Activated B cell treated with CpG ODN at 0.5 μM for 24 hours (primary cell): ENCODE measurements around the gene MAOA. TPM values are rescaled to one million over a fixed set of nuclear protein-coding genes. Genes with fewer than 3 reads are reported as not detected.

Experiments
- ATAC-seq: fragments of 200-7000 bp; cut with Tn5 transposase; one replicate; pipeline ENCODE4 v1.10.0; 2021; ENCODE audit warnings: low read depth, mild to moderate bottlenecking, moderate library complexity
- CTCF ChIA-PET: fragments of 350-600 bp; sonication (Branson Sonifier 250); formaldehyde crosslinking; loops from one replicate; lab custom pipeline; 2021; ENCODE audit warnings: antibody characterized with exemption; lab: Charles Lee
- POLR2A ChIA-PET: fragments of 350-600 bp; sonication (Branson Sonifier 250); formaldehyde crosslinking; loops from one replicate; lab custom pipeline; 2021; ENCODE audit warnings: antibody characterized with exemption; lab: Charles Lee
- DNase-seq: peaks from one replicate; pipeline ENCODE4 v3.0.0; 2022
- H3K27ac Mint-ChIP-seq: one replicate; pipeline ENCODE4 v1.8.0; 2020; ENCODE audit warnings: mixed read lengths
- H3K27me3 Mint-ChIP-seq: one replicate; pipeline ENCODE4 v1.8.0; 2021; ENCODE audit warnings: mixed read lengths
- H3K36me3 Mint-ChIP-seq: one replicate; pipeline ENCODE4 v1.8.0; 2021; ENCODE audit warnings: low read depth, mixed read lengths
- H3K4me1 Mint-ChIP-seq: one replicate; pipeline ENCODE4 v1.8.0; 2021; ENCODE audit warnings: mixed read lengths
- H3K4me3 Mint-ChIP-seq: one replicate; pipeline ENCODE4 v1.8.0; 2020; ENCODE audit warnings: mild to moderate bottlenecking, mixed read lengths
- H3K9me3 Mint-ChIP-seq: one replicate; pipeline ENCODE4 v1.8.0; 2020; ENCODE audit warnings: mixed read lengths
- CTCF ChIP-seq: fragments of 200-600 bp; IDR thresholded peaks from one replicate; pipeline ENCODE4 v1.8.0; 2022; ENCODE audit warnings: antibody characterized with exemption, mild to moderate bottlenecking
- intact Hi-C: fragments of 100-400 bp; cut with micrococcal nuclease; formaldehyde crosslinking; loops from one replicate; pipeline ENCODE4 v1.15.1; 2024
- total RNA-seq: library from RNA; stranded (reverse); gene quantifications from 2 replicates; pipeline ENCODE4 v1.2.3, GENCODE V29; 2022

Gene MAOA
- total RNA-seq, 1 donor from 2014 or later, result 0.18 TPM

GRCh38 chrX:43702660-43703059 lies 46.6 kb downstream of the MAOA start:
- Mint-ChIP-seq H3K27me3 (peaks cover 5% of the 10 kb centered on the region), H3K4me1 (no peaks in the 10 kb centered on the region), H3K27ac (no peak overlapping the region), H3K36me3 (no peaks in the 10 kb centered on the region), H3K9me3 (no peaks in the 10 kb centered on the region), H3K4me3 (no peak overlapping the region)
- ChIA-PET POLR2A (no interaction called here), CTCF (no interaction called here)
- intact Hi-C loops, result no loop called here
- ATAC-seq (no peak), DNase-seq (no peak)
- no peak for TF ChIP-seq CTCF

- ChIA-PET POLR2A (no interaction called here), CTCF (no interaction called here)
- H3K27me3 Mint-ChIP-seq, result peaks cover 5% of the 10 kb centered on the region
- H3K9me3 Mint-ChIP-seq, result no peaks in the 10 kb centered on the region
- no peak overlapping the region for H3K27ac Mint-ChIP-seq
- no peak overlapping the region for H3K4me3 Mint-ChIP-seq
- no peaks in the 10 kb centered on the region for H3K36me3 Mint-ChIP-seq
- no peak for TF ChIP-seq CTCF
- DNase-seq (no peak), ATAC-seq (no peak)
- intact Hi-C loops, result no loop called here
- no peaks in the 10 kb centered on the region for H3K4me1 Mint-ChIP-seq
Measured at GRCh38 chrX:43703211-43703791, 47.2 kb downstream of the MAOA start.

- Mint-ChIP-seq H3K27me3 (peaks cover 3% of the 10 kb centered on the region), H3K4me3 (no peak overlapping the region), H3K9me3 (no peaks in the 10 kb centered on the region), H3K4me1 (no peaks in the 10 kb centered on the region), H3K36me3 (no peaks in the 10 kb centered on the region), H3K27ac (no peak overlapping the region)
- TF ChIP-seq CTCF, result no peak
- ChIA-PET POLR2A (no interaction called here), CTCF (no interaction called here)
- intact Hi-C loops, result no loop called here
- DNase-seq (no peak), ATAC-seq (no peak)
Measured at GRCh38 chrX:43706786-43707370, 50.8 kb downstream of the MAOA start.

GRCh38 chrX:43707812-43708548 lies 51.9 kb downstream of the MAOA start:
- H3K36me3 Mint-ChIP-seq, result no peaks in the 10 kb centered on the region
- H3K4me1 Mint-ChIP-seq, result no peaks in the 10 kb centered on the region
- intact Hi-C loops, result no loop called here
- H3K27me3 Mint-ChIP-seq, result no peaks in the 10 kb centered on the region
- no peak for ATAC-seq
- DNase-seq, result no peak
- TF ChIP-seq CTCF, result no peak
- no peak overlapping the region for H3K4me3 Mint-ChIP-seq
- no peaks in the 10 kb centered on the region for H3K9me3 Mint-ChIP-seq
- ChIA-PET CTCF (no interaction called here), POLR2A (no interaction called here)
- H3K27ac Mint-ChIP-seq, result no peak overlapping the region

- DNase-seq, result no peak
- POLR2A ChIA-PET, result no interaction called here
- Mint-ChIP-seq H3K9me3 (no peaks in the 10 kb centered on the region), H3K4me3 (no peak overlapping the region), H3K27ac (no peak overlapping the region), H3K36me3 (no peaks in the 10 kb centered on the region), H3K4me1 (no peaks in the 10 kb centered on the region), H3K27me3 (no peaks in the 10 kb centered on the region)
- no peak for TF ChIP-seq CTCF
- CTCF ChIA-PET, result no interaction called here
- no peak for ATAC-seq
- intact Hi-C loops, result no loop called here
Measured at GRCh38 chrX:43716144-43716543, 60.0 kb downstream of the MAOA start.
